Activated B cell treated with CpG ODN at 0.5 μM for 24 hours (primary cell): ENCODE results near the gene CAMK1G. TPM values are rescaled to one million over a fixed set of nuclear protein-coding genes. Genes with fewer than 3 reads are reported as not detected.

Experiments used
- ATAC-seq: fragments of 200-7000 bp; cut with Tn5 transposase; one replicate; pipeline ENCODE4 v1.10.0; 2021; ENCODE audit warnings: low read depth, mild to moderate bottlenecking, moderate library complexity
- CTCF ChIA-PET: fragments of 350-600 bp; sonication (Branson Sonifier 250); formaldehyde crosslinking; loops from one replicate; lab custom pipeline; 2021; ENCODE audit warnings: antibody characterized with exemption; lab: Charles Lee
- POLR2A ChIA-PET: fragments of 350-600 bp; sonication (Branson Sonifier 250); formaldehyde crosslinking; loops from one replicate; lab custom pipeline; 2021; ENCODE audit warnings: antibody characterized with exemption; lab: Charles Lee
- DNase-seq: peaks from one replicate; pipeline ENCODE4 v3.0.0; 2022
- H3K27ac Mint-ChIP-seq: one replicate; pipeline ENCODE4 v1.8.0; 2020; ENCODE audit warnings: mixed read lengths
- H3K27me3 Mint-ChIP-seq: one replicate; pipeline ENCODE4 v1.8.0; 2021; ENCODE audit warnings: mixed read lengths
- H3K36me3 Mint-ChIP-seq: one replicate; pipeline ENCODE4 v1.8.0; 2021; ENCODE audit warnings: low read depth, mixed read lengths
- H3K4me1 Mint-ChIP-seq: one replicate; pipeline ENCODE4 v1.8.0; 2021; ENCODE audit warnings: mixed read lengths
- H3K4me3 Mint-ChIP-seq: one replicate; pipeline ENCODE4 v1.8.0; 2020; ENCODE audit warnings: mild to moderate bottlenecking, mixed read lengths
- H3K9me3 Mint-ChIP-seq: one replicate; pipeline ENCODE4 v1.8.0; 2020; ENCODE audit warnings: mixed read lengths
- intact Hi-C: fragments of 100-400 bp; cut with micrococcal nuclease; formaldehyde crosslinking; loops from one replicate; pipeline ENCODE4 v1.15.1; 2024
- total RNA-seq: library from RNA; stranded (reverse); gene quantifications from 2 replicates; pipeline ENCODE4 v1.2.3, GENCODE V29; 2022
- TF ChIP-seq, protein P1 (sequence below): fragments of 200-600 bp; IDR thresholded peaks from one replicate; pipeline ENCODE4 v1.8.0; 2022; ENCODE audit warnings: antibody characterized with exemption, mild to moderate bottlenecking

Gene CAMK1G
- total RNA-seq, 1 donor from 2014 or later: not detected

DNA sequence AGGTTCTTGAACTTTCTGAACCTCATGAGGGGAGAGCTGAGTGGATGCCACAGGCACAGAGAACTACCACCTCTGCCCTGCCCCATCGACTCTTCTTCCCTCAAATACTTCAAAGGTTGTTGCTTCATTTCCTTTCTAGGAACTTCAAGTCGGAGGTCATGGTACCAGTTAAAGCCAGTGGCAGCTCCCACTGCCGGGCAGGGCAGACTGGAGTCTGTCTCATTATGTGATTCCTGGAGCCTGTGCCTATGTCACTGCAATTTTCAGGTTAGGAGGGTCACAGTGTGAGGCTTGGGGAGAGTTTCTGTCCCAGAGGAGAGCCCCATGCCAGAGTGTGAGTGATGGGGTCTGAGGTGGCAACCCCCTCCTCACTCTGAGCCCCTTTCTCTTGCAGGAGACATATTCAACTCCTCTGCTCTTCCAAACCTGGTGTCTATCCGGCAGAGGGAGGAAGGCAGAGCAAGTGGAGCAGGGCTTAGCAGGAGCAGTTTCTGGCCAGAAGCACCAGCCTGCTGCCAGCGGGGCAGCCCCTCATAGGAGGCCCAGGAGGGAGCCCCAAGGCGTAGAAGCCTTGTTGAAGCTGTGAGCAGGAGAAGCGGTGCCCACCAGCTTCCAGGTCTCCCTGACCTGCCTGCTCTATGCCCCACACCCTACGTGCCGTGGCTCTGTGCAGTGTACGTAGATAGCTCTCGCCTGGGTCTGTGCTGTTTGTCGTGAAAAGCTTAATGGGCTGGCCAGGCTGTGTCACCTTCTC, 29.3 kb downstream of the CAMK1G start:
- TF ChIP-seq, protein P1, sequence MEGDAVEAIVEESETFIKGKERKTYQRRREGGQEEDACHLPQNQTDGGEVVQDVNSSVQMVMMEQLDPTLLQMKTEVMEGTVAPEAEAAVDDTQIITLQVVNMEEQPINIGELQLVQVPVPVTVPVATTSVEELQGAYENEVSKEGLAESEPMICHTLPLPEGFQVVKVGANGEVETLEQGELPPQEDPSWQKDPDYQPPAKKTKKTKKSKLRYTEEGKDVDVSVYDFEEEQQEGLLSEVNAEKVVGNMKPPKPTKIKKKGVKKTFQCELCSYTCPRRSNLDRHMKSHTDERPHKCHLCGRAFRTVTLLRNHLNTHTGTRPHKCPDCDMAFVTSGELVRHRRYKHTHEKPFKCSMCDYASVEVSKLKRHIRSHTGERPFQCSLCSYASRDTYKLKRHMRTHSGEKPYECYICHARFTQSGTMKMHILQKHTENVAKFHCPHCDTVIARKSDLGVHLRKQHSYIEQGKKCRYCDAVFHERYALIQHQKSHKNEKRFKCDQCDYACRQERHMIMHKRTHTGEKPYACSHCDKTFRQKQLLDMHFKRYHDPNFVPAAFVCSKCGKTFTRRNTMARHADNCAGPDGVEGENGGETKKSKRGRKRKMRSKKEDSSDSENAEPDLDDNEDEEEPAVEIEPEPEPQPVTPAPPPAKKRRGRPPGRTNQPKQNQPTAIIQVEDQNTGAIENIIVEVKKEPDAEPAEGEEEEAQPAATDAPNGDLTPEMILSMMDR: no peak
- H3K9me3 Mint-ChIP-seq: no peaks in the 10 kb centered on the region
- no peaks in the 10 kb centered on the region for H3K36me3 Mint-ChIP-seq
- ATAC-seq (no peak), DNase-seq (no peak)
- intact Hi-C loops: no loop called here
- no peak overlapping the region for H3K4me3 Mint-ChIP-seq
- POLR2A ChIA-PET: no interaction called here
- CTCF ChIA-PET: no interaction called here
- H3K27ac Mint-ChIP-seq: no peak overlapping the region
- peaks cover 10% of the 10 kb centered on the region for H3K27me3 Mint-ChIP-seq
- no peaks in the 10 kb centered on the region for H3K4me1 Mint-ChIP-seq

DNA sequence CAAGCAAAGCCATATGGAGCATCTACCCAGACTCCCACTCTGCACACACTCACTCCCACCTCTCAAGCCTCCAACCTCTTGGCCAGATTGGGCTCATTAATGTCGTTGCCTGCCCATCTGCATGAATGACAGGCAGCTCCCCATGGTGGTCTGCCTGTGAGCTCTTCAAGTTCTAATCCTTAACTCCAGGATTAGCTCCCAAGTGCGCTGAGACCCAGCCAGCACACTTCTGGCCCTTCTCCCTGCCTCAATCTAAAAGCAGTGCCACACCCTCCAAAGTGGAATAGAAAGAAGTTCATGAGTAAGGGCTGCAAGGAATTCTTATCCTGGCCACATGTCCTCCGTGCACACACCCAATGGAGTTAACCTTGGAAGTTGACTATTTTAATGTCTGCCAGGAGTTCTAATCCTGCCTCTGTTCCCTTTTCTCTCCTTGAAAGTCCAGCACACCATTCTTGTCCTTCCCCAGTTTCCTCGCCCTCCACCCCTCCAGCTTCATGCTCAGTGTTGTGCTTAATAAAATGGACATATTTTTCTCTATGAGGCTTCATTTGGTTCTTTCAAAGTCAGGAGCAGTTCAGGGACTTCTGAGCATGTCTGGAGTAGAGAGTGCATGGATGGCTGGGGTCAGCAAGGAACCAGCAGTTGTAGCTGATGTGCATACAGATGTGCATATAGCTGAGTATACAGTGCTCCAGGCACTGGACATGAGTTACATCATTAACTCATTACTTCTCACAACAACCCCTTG, 30.1 kb downstream of the CAMK1G start:
- ATAC-seq: no peak
- peaks cover 10% of the 10 kb centered on the region for H3K27me3 Mint-ChIP-seq
- intact Hi-C loops: no loop called here
- H3K36me3 Mint-ChIP-seq: no peaks in the 10 kb centered on the region
- CTCF ChIA-PET: no interaction called here
- H3K4me1 Mint-ChIP-seq: no peaks in the 10 kb centered on the region
- no peak overlapping the region for H3K4me3 Mint-ChIP-seq
- POLR2A ChIA-PET: no interaction called here
- TF ChIP-seq, protein P1: no peak
- no peak for DNase-seq
- no peak overlapping the region for H3K27ac Mint-ChIP-seq
- no peaks in the 10 kb centered on the region for H3K9me3 Mint-ChIP-seq

DNA sequence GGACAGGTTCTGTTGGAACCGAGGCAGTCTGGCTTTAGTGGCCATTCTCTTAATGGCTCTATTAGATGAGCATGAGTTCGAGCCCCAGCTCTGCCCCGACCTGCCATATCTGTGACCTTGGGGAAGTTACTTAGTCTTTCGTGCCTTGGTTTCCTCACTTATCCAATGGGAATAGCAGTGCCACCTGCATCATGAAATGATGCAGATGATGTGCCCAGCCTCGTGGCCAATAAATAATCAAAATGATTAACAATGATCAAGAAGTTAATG, 30.6 kb downstream of the CAMK1G start:
- Mint-ChIP-seq H3K4me3 (no peak overlapping the region), H3K4me1 (no peaks in the 10 kb centered on the region), H3K9me3 (no peaks in the 10 kb centered on the region), H3K27me3 (peaks cover 10% of the 10 kb centered on the region), H3K36me3 (no peaks in the 10 kb centered on the region), H3K27ac (no peak overlapping the region)
- ChIA-PET CTCF (no interaction called here), POLR2A (no interaction called here)
- TF ChIP-seq, protein P1: no peak
- ATAC-seq (no peak), DNase-seq (no peak)
- intact Hi-C loops: no loop called here

DNA sequence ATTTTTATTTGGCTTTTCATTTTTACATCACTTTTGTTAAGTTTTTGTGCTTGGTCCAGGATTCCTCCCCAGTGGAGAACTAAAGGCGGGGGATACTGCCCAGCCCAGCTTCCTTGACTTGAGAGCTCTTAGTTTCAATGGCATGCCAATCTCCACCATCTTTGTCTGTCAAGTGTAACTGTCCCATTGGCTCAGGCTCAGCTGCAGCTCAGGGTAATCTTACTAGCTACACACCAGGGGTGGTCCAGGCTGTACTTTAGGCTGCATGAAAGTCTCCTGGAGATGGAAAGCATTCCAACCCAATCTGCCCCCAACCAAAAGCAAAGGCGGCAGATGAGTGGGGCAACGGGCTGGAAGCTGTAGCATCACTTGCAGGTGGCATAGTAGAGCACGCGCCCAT, 31.4 kb downstream of the CAMK1G start:
- TF ChIP-seq, protein P1: no peak
- ChIA-PET POLR2A (no interaction called here), CTCF (no interaction called here)
- H3K36me3 Mint-ChIP-seq: no peaks in the 10 kb centered on the region
- H3K27ac Mint-ChIP-seq: no peak overlapping the region
- H3K4me1 Mint-ChIP-seq: no peaks in the 10 kb centered on the region
- H3K27me3 Mint-ChIP-seq: peaks cover 11% of the 10 kb centered on the region
- ATAC-seq (no peak), DNase-seq (no peak)
- no peaks in the 10 kb centered on the region for H3K9me3 Mint-ChIP-seq
- no peak overlapping the region for H3K4me3 Mint-ChIP-seq
- intact Hi-C loops: no loop called here

DNA sequence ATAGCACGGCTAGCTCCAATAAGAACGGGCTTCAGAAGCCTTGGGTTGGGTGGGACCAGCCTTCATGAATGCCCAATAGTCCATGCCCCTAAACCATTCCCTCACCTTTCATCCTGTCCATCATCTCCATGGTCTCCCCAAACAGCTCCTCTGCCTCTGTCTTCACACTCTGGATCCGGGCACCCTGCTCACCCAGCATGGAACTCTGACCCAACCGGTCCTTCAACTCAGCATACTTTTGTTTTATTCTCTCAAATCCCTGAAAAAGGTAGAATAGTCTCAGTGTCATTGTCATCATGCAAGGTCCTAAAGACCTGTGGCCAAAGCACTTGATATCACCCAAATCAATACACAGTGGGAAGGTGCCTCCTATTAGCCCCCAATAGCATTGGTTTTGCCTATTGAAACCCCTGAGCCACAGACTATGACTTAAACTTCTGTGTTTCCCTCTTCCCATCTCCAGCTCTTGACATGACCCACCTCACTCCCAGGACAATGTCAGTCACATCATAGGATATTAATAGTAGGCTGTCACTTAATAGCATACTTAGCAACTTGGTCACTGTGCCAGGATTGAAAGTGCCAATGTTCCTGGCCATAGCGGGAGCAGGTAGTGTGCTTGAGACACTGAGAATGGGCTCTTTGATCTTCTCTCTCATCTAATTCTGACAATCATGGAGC, 33.0 kb downstream of the CAMK1G start:
- TF ChIP-seq, protein P1: no peak
- H3K4me1 Mint-ChIP-seq: no peaks in the 10 kb centered on the region
- peaks cover 11% of the 10 kb centered on the region for H3K27me3 Mint-ChIP-seq
- no peak overlapping the region for H3K4me3 Mint-ChIP-seq
- no peaks in the 10 kb centered on the region for H3K9me3 Mint-ChIP-seq
- DNase-seq (no peak), ATAC-seq (no peak)
- no peaks in the 10 kb centered on the region for H3K36me3 Mint-ChIP-seq
- POLR2A ChIA-PET: no interaction called here
- H3K27ac Mint-ChIP-seq: no peak overlapping the region
- CTCF ChIA-PET: no interaction called here
- intact Hi-C loops: no loop called here
